ENCODE measurements around the gene ZHX3.

Gene ZHX3

GRCh38 chr20:41226426-41226825, 91.1 kb downstream of the ZHX3 start:
- DNase-seq, result no peak
- no peaks in the 10 kb centered on the region for H3K36me3 ChIP-seq (replicated peaks)
- no peak overlapping the region for H3K27ac ChIP-seq
- no peak for TF ChIP-seq CTCF (IDR thresholded peaks at IDR 0.05; ENCODE audit: low read depth, low read length, missing control alignments)
- no peak overlapping the region for H3K4me3 ChIP-seq (ENCODE audit: low read depth, low read length)
- in situ Hi-C loops (cut with HindIII; ENCODE audit: low pct_ligation_motif_present, low sequenced_read_pairs), result no loop called here
- no peaks in the 10 kb centered on the region for H3K27me3 ChIP-seq (replicated peaks)

GRCh38 chr20:41225091-41225490, 92.4 kb downstream of the ZHX3 start:
- TF ChIP-seq CTCF (IDR thresholded peaks at IDR 0.05; ENCODE audit: low read depth, low read length, missing control alignments), result no peak
- H3K4me3 ChIP-seq (ENCODE audit: low read depth, low read length), result no peak overlapping the region
- in situ Hi-C loops (cut with HindIII; ENCODE audit: low pct_ligation_motif_present, low sequenced_read_pairs), result no loop called here

GRCh38 chr20:41224281-41224680, 93.2 kb downstream of the ZHX3 start:
- Histone ChIP-seq H3K27me3 (replicated peaks) (no peaks in the 10 kb centered on the region), H3K4me3 (ENCODE audit: low read depth, low read length) (no peak overlapping the region), H3K27ac (no peak overlapping the region), H3K36me3 (replicated peaks) (no peaks in the 10 kb centered on the region)
- in situ Hi-C loops (cut with HindIII; ENCODE audit: low pct_ligation_motif_present, low sequenced_read_pairs), result no loop called here
- TF ChIP-seq CTCF (IDR thresholded peaks at IDR 0.05; ENCODE audit: low read depth, low read length, missing control alignments), result no peak
- DNase-seq, result no peak

More at GRCh38 chr20:41225091-41225490, 92.4 kb downstream of the ZHX3 start:
- DNase-seq, result no peak
- Histone ChIP-seq H3K27me3 (replicated peaks) (no peaks in the 10 kb centered on the region), H3K27ac (no peak overlapping the region), H3K36me3 (replicated peaks) (no peaks in the 10 kb centered on the region)

GRCh38 chr20:41223112-41223511, 94.4 kb downstream of the ZHX3 start:
- no peak for TF ChIP-seq CTCF (IDR thresholded peaks at IDR 0.05; ENCODE audit: low read depth, low read length, missing control alignments)
- in situ Hi-C loops (cut with HindIII; ENCODE audit: low pct_ligation_motif_present, low sequenced_read_pairs), result no loop called here
- DNase-seq, result no peak
- Histone ChIP-seq H3K27me3 (replicated peaks) (no peaks in the 10 kb centered on the region), H3K36me3 (replicated peaks) (no peaks in the 10 kb centered on the region), H3K4me3 (ENCODE audit: low read depth, low read length) (no peak overlapping the region), H3K27ac (no peak overlapping the region)

GRCh38 chr20:41222703-41223102, 94.8 kb downstream of the ZHX3 start:
- Histone ChIP-seq H3K4me3 (ENCODE audit: low read depth, low read length) (no peak overlapping the region), H3K27me3 (replicated peaks) (no peaks in the 10 kb centered on the region), H3K36me3 (replicated peaks) (no peaks in the 10 kb centered on the region), H3K27ac (no peak overlapping the region)
- no peak for TF ChIP-seq CTCF (IDR thresholded peaks at IDR 0.05; ENCODE audit: low read depth, low read length, missing control alignments)
- in situ Hi-C loops (cut with HindIII; ENCODE audit: low pct_ligation_motif_present, low sequenced_read_pairs), result no loop called here
- DNase-seq, result no peak

GRCh38 chr20:41222296-41222695, 95.2 kb downstream of the ZHX3 start:
- no peak for DNase-seq
- Histone ChIP-seq H3K27ac (no peak overlapping the region), H3K27me3 (replicated peaks) (no peaks in the 10 kb centered on the region), H3K4me3 (ENCODE audit: low read depth, low read length) (no peak overlapping the region), H3K36me3 (replicated peaks) (no peaks in the 10 kb centered on the region)
- TF ChIP-seq CTCF (IDR thresholded peaks at IDR 0.05; ENCODE audit: low read depth, low read length, missing control alignments), result no peak
- in situ Hi-C loops (cut with HindIII; ENCODE audit: low pct_ligation_motif_present, low sequenced_read_pairs), result no loop called here

Data from brain microvascular endothelial cell (primary cell).